A549 (cell line): ENCODE data around the gene MUC12. TPM values are rescaled to one million over a fixed set of nuclear protein-coding genes. Genes with fewer than 3 reads are reported as not detected.

ENCODE experiments used
- ATAC-seq, 2 experiments: fragments of 200-7000 bp in 1 of 2; fragments of >200 bp in 1 of 2; cut with Nextera tagmentation in 1 of 2; cut with Tn5 transposase in 1 of 2; 3 replicates each; pipeline versions ENCODE4 v1.8.0 to v1.9.1; 2018 to 2020; ENCODE audit warnings: mild to moderate bottlenecking in 1 of 2, moderate library complexity in 1 of 2
- CTCF ChIA-PET: fragments of 300-600 bp; sonication (Branson Sonifier 250); formaldehyde crosslinking; extraction: SDS; loops from one replicate; lab custom pipeline; 2021; ENCODE audit warnings: antibody characterized with exemption, inconsistent platforms; lab: Yijun Ruan, JAX
- POLR2A ChIA-PET: fragments of 350-600 bp; formaldehyde crosslinking; extraction: SDS; loops from one replicate; lab custom pipeline; 2021; ENCODE audit warnings: antibody characterized with exemption, inconsistent platforms; lab: Yijun Ruan, JAX
- DNase-seq, 2 experiments: peaks; one replicate each; pipeline versions ENCODE4 v3.0.0 to v3.0.0-alpha.2; 2011 to 2016; ENCODE audit warnings: low read depth in 1 of 2, low spot score in 1 of 2
- FAIRE-seq: peaks from 2 replicates; lab custom pipeline; 2011; peaks lifted over from hg19 to GRCh38; lab: Jason Lieb, UNC
- H3K27ac ChIP-seq, 2 experiments: fragments of >200 bp; sonication (Bioruptor Twin); formaldehyde crosslinking; 3 replicates each; pipeline ENCODE4 v1.5.1; 2016 to 2017
- H3K4me1 ChIP-seq: fragments of >200 bp; sonication (Bioruptor Twin); formaldehyde crosslinking; 3 replicates; pipeline ENCODE4 v1.6.1; 2016
- H3K4me2 ChIP-seq: fragments of >200 bp; sonication (Bioruptor Twin); formaldehyde crosslinking; 3 replicates; pipeline ENCODE4 v1.6.1; 2016
- H3K4me3 ChIP-seq: fragments of >200 bp; sonication (Bioruptor Twin); formaldehyde crosslinking; 3 replicates; pipeline ENCODE4 v1.5.1; 2016
- H3K9me3 ChIP-seq: fragments of >200 bp; sonication (Bioruptor Twin); formaldehyde crosslinking; 3 replicates; pipeline ENCODE4 v1.6.1; 2016
- EHF ChIP-seq: fragments of 250-450 bp; sonication (Bioruptor Pico); IDR thresholded peaks from 2 replicates; pipeline ENCODE4 v1.5.0; 2020; ENCODE audit warnings: mild to moderate bottlenecking
- EHMT2 ChIP-seq: fragments of 200-600 bp; sonication (generic); IDR thresholded peaks from 2 replicates; pipeline ENCODE4 v1.6.1; 2016; ENCODE audit warnings: antibody characterized with exemption, low read depth, mild to moderate bottlenecking, moderate library complexity
- EP300 ChIP-seq, 2 experiments: fragments of >200 bp; sonication (Bioruptor Twin); formaldehyde crosslinking; IDR thresholded peaks; 2 replicates in 1 of 2; 3 replicates in 1 of 2; pipeline ENCODE4 v1.6.1; 2016 to 2017
- FOSL2 ChIP-seq, 2 experiments: fragments of 450-650 bp in 1 of 2; fragments of >200 bp in 1 of 2; sonication (Bioruptor Twin) in 1 of 2; formaldehyde crosslinking; IDR thresholded peaks; 2 replicates each; pipeline versions ENCODE4 v1.5.0 to v1.6.1; 2016 to 2020; ENCODE audit warnings: mild to moderate bottlenecking in 1 of 2, moderate library complexity in 1 of 2
- FOXS1 ChIP-seq: fragments of 250-450 bp; sonication (Bioruptor Pico); IDR thresholded peaks from 2 replicates; pipeline ENCODE4 v1.5.0; 2020; ENCODE audit warnings: mild to moderate bottlenecking, moderate library complexity
- GATA3 ChIP-seq: IDR thresholded peaks from 2 replicates; pipeline ENCODE4 v1.6.1; 2012; ENCODE audit warnings: borderline replicate concordance
- HDAC2 ChIP-seq: fragments of 200-600 bp; sonication (generic); IDR thresholded peaks from 2 replicates; pipeline ENCODE4 v1.6.1; 2016
- HOXB13 ChIP-seq: fragments of 250-450 bp; sonication (Bioruptor Pico); IDR thresholded peaks from 2 replicates; pipeline ENCODE4 v1.5.0; 2020; ENCODE audit warnings: low read depth, mild to moderate bottlenecking, moderate library complexity
- JUN ChIP-seq, 2 experiments: fragments of >200 bp; sonication (Bioruptor Twin); formaldehyde crosslinking; IDR thresholded peaks; 2 replicates in 1 of 2; 3 replicates in 1 of 2; pipeline ENCODE4 v1.6.1; 2016 to 2017
- JUNB ChIP-seq: fragments of >200 bp; sonication (Bioruptor Twin); formaldehyde crosslinking; IDR thresholded peaks from 2 replicates; pipeline ENCODE4 v1.6.1; 2016
- MAFK ChIP-seq: fragments of 450-650 bp; IDR thresholded peaks from 2 replicates; pipeline ENCODE4 v1.6.1; 2014; ENCODE audit not compliant: partially characterized antibody
- MAZ ChIP-seq: fragments of 150-350 bp; IDR thresholded peaks from 2 replicates; pipeline ENCODE4 v1.6.1; 2014; ENCODE audit warnings: antibody characterized with exemption, low read depth, low read length, borderline replicate concordance
- RAD21 ChIP-seq, 2 experiments: fragments of >200 bp in 1 of 2; sonication (Bioruptor Twin) in 1 of 2; formaldehyde crosslinking in 1 of 2; IDR thresholded peaks in 1 of 2; conservative IDR thresholded peaks in 1 of 2; 2 replicates in 1 of 2; 3 replicates in 1 of 2; pipeline ENCODE4 v1.6.1; 2012 to 2018; ENCODE audit warnings: inconsistent platforms in 1 of 2
- RFX5 ChIP-seq: fragments of 450-650 bp; IDR thresholded peaks from 2 replicates; pipeline ENCODE4 v1.7.1; 2014; ENCODE audit warnings: antibody characterized with exemption, mild to moderate bottlenecking, moderate library complexity
- ZFP36 ChIP-seq: fragments of 450-650 bp; IDR thresholded peaks from 2 replicates; pipeline ENCODE4 v1.6.1; 2014; ENCODE audit warnings: borderline replicate concordance; ENCODE audit not compliant: partially characterized antibody
- WGBS: methylation state at CpG from one replicate; pipeline ENCODE4 v1.1.6; 2017; ENCODE audit errors: missing lambda C conversion rate; 5-methylcytosine and 5-hydroxymethylcytosine counted together
- polyA plus RNA-seq, 4 experiments: library from polyadenylated mRNA; depleted of rRNA in 3 of 4; stranded (reverse); fragments of >200 nt; fragmentation: RNase III in 1 of 4; extraction: RNeasy Plus Mini Kit Qiagen cat#74134 plus additional on column Dnase treatment in 1 of 4; gene quantifications; 2 replicates in 3 of 4; 3 replicates in 1 of 4; pipeline ENCODE4 v1.2.3, GENCODE V29; 2011 to 2017
- TF ChIP-seq, protein P1 (sequence below): fragments of >200 bp; sonication (Bioruptor Twin); formaldehyde crosslinking; IDR thresholded peaks from 3 replicates; pipeline ENCODE4 v1.6.1; 2016
- TF ChIP-seq, protein P2 (sequence below): fragments of 450-650 bp; IDR thresholded peaks from 2 replicates; pipeline ENCODE4 v1.6.1; 2014; ENCODE audit warnings: antibody characterized with exemption
- TF ChIP-seq, protein P3 (sequence below): IDR thresholded peaks from 2 replicates; pipeline ENCODE4 v1.6.1; 2012

MUC12 gene
- polyA plus RNA-seq, 2 of the 4 experiments (the other 2 are of a cell fraction), result 1.2 to 2.4 TPM

DNA sequence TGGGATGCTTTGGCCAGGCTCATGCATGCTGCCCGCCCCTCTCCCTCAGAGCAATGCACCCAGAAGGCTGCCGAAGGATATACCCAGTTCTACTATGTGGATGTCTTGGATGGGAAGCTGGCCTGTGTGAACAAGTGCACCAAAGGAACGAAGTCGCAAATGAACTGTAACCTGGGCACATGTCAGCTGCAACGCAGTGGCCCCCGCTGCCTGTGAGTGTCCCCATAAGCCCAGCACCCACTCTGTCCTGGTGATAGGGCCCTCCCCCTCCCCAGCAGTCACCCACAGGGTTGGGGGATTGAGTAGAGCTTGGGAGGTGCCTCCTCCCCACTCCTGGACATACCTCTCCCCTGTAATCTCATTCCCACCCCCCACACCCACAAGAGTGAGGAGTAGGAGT, 43.6 kb downstream of the MUC12 start (continued):
- no peak for TF ChIP-seq EHMT2

DNA sequence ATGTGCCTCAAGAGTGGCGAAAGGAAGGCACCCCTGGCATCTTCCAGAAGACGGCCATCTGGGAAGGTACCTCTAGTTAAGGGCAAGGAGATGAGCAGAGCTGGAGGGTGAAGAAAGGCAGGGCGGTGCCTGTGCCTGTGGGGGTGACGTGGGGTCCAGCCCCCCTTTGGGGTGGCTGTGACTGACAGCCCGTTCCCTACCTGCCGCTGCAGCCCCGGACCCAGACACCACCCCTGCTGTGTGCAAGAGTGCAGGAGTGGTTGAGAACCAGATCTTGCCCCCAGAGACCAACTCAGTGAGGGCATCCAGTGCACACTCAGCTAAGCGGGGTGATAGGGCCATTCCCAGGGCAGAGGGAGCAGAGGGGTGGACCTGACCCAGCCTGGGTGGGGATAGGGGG, 46.3 kb downstream of the MUC12 start:
- FAIRE-seq, result no peak
- ChIA-PET CTCF (interaction anchor here (1.0 to 1.7 kb wide), 3 partner anchors 43 to 128 kb away, joined by 3 to 4 read pairs (median 4); no protein-coding TSS in a partner anchor), POLR2A (no interaction called here)
- Histone ChIP-seq H3K4me3 (no peak overlapping the region), H3K9me3 (no peaks in the 10 kb centered on the region), H3K4me1 (peaks cover 23% of the 10 kb centered on the region), H3K4me2 (no peak overlapping the region), H3K27ac (peak overlapping the region in 1 of 2 experiments; percentile 93; a peak in 3 of 6 replicates)
- no peak for ATAC-seq
- TF ChIP-seq MAZ (no peak), RAD21 (conservative IDR thresholded peaks at IDR 0.05 in 1 of 2, IDR thresholded peaks at IDR 0.05 in 1 of 2) (no peak), FOXS1 (no peak), ZFP36 (no peak)
- TF ChIP-seq, protein P1, sequence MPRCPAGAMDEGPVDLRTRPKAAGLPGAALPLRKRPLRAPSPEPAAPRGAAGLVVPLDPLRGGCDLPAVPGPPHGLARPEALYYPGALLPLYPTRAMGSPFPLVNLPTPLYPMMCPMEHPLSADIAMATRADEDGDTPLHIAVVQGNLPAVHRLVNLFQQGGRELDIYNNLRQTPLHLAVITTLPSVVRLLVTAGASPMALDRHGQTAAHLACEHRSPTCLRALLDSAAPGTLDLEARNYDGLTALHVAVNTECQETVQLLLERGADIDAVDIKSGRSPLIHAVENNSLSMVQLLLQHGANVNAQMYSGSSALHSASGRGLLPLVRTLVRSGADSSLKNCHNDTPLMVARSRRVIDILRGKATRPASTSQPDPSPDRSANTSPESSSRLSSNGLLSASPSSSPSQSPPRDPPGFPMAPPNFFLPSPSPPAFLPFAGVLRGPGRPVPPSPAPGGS, result no peak
- 96% methylated on average over 8 of the region's 8 CpGs for WGBS
- no peak for DNase-seq

DNA sequence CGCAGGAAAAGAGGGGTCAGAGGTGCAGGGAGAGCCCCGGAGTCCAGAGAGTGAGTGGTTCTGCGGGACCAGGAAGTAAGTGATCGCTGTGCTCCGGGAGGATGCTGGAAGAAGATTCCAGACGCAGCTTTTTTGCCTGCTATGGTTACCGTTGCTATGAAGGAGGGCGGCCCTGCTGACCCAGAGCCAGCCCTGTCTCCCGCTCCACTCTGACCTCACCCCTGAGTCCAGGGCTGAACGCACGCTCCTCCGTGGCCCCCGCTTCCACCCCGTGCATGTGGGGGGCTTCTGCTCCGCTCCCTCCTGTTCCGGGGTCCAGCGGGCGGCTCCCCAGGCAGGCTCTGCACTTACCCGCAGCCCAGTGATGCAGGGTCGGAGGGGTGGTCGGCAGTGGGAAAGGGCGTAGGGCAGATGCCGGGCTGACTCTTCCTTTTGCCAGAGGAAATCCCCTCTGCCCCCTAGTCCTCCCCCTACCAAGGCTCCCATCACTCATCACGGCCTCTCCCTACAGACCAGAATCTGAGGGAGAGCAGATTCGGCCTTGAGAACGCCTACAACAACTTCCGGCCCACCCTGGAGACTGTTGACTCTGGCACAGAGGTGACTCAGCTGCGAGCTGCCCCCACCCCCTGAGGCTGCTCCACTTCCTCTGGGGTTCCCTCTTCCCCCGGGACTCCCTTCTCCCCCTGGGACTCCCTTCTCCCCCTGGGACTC, 47.9 kb downstream of the MUC12 start:
- Histone ChIP-seq H3K9me3 (no peaks in the 10 kb centered on the region), H3K4me3 (peak overlapping the region; percentile 56), H3K4me1 (peaks cover 23% of the 10 kb centered on the region), H3K4me2 (peak overlapping the region; percentile 98), H3K27ac (peak overlapping the region; percentile 91 to 93)
- FAIRE-seq (peak; percentile 73), ATAC-seq (peak; percentile 91 to 92), DNase-seq (peak; percentile 93 to 94)
- 2% methylated on average over 20 of the region's 29 CpGs for WGBS
- ChIA-PET POLR2A (interaction anchor here (0.6 to 1.5 kb wide), 3 partner anchors 51 to 128 kb away, joined by 3 read pairs; partner anchors contain the start of gene UFSP1), CTCF (no interaction called here)
- TF ChIP-seq MAZ (0 out of 2 replicates have a peak, but pooled peaks have one; percentile 86), HOXB13 (CRISPR knock-in tag) (0 out of 2 replicates have a peak, but pooled peaks have one; percentile 50), MAFK (peak; percentile 18), JUN (IDR thresholded peaks at IDR 0.05) (peak in 1 of 2 experiments; percentile 76; a peak in 3 of 5 replicates), EHF (CRISPR knock-in tag) (no peak), HDAC2 (no peak), GATA3 (peak; percentile 77), JUNB (peak; percentile 45), EP300 (IDR thresholded peaks at IDR 0.05) (peak in 1 of 2 experiments; percentile 47; a peak in 1 of 5 replicates), RFX5 (peak; percentile 72), FOSL2 (IDR thresholded peaks at IDR 0.05) (peak; percentile 58; the same call in 1 of the 2 replicates), FOSL2 (CRISPR knock-in tag; IDR thresholded peaks at IDR 0.05) (peak; percentile 95)
- TF ChIP-seq, protein P1, result 0 out of 3 replicates have a peak, but pooled peaks have one; percentile 33
- TF ChIP-seq, protein P2, sequence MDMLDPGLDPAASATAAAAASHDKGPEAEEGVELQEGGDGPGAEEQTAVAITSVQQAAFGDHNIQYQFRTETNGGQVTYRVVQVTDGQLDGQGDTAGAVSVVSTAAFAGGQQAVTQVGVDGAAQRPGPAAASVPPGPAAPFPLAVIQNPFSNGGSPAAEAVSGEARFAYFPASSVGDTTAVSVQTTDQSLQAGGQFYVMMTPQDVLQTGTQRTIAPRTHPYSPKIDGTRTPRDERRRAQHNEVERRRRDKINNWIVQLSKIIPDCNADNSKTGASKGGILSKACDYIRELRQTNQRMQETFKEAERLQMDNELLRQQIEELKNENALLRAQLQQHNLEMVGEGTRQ, result no peak
- TF ChIP-seq, protein P3, sequence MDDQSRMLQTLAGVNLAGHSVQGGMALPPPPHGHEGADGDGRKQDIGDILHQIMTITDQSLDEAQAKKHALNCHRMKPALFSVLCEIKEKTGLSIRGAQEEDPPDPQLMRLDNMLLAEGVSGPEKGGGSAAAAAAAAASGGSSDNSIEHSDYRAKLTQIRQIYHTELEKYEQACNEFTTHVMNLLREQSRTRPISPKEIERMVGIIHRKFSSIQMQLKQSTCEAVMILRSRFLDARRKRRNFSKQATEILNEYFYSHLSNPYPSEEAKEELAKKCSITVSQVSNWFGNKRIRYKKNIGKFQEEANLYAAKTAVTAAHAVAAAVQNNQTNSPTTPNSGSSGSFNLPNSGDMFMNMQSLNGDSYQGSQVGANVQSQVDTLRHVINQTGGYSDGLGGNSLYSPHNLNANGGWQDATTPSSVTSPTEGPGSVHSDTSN, result peak; percentile 83
